LNCAP (cell line): ENCODE data around the gene CDC14C.

Experiments used
- CTCF ChIP-seq: fragments of 450-650 bp; IDR thresholded peaks from 2 replicates; pipeline ENCODE4 v1.5.1; 2017; ENCODE audit warnings: mild to moderate bottlenecking

The CDC14C gene

GRCh38 chr7:48955916-48956315 is 31.6 kb downstream of the CDC14C start:
- TF ChIP-seq CTCF = no peak

- no peak for TF ChIP-seq CTCF
Measured at GRCh38 chr7:48959676-48960075, 35.3 kb downstream of the CDC14C start.

DNA sequence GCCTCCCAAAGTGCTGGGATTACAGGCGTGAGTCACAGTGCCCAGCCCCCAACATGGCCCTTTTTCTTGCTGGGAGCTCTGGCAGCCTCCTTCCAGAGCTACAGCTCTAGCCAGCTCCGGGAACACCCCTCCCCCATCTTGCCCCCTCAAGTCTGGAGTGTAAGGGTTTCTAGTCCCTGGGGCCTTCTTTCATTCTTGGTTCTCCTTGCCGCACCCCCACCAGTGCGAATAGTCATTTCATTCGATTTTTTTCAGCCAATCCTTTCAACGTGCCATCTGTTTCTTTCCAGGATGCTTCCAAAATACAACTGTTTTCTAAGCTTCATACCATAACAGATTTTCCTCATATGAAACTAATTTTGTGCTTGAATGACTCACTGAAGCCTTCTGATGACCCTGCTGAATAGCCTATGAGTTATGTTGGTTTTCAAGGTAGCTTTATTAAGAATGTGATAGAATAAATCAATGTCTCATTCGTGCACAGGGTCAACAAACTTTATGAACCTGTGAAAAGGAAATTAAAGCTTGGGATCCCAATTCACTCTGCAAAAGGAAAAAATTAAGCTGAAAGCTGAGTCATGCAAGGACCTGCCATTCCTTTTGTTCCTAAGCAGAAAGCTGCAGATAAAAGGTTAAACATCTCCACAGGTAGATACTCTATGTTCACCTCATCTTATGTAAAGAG is 38.6 kb downstream of the CDC14C start:
- TF ChIP-seq CTCF = no peak

GRCh38 chr7:48964074-48964473 is 39.7 kb downstream of the CDC14C start:
- TF ChIP-seq CTCF = no peak

- no peak for TF ChIP-seq CTCF
Measured at GRCh38 chr7:48971173-48971572, 46.8 kb downstream of the CDC14C start.

DNA sequence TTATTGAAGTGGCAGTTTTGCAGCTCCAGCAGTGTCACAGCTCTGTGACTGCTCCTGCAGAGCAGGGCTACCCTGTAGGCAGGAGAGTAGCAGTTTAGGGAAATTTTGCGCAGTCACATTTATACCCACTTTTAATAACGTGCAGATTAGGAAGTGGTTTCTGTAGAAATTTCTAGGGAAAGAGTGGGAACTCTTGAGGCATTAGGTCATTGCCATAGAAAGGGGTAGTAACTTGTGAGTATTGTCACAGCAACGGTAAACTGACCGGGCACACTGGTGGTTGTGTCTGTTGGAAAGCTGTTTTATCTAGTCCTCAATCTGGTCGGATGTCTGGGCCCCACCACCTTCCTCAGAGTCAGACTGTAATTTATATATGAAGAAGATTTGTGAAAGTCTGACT is 51.9 kb downstream of the CDC14C start:
- TF ChIP-seq CTCF = no peak

DNA sequence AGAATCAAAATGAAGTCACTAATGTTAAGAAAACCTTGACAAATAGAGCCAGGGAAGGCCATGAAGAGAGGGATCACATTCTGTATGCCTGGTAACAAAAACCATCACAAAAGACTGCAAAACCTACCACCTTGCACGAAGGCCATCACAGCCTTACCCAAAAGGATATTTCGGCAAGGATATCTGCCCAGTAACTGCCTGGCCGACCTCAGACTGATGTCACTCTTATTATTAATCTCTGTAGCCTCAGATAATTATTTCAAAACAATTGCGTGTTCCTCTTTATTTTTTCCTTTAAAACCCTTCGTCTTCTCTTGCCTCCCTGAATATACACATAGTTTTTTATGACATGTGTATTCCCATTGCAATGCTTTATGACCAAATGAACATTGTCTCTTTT is 52.5 kb downstream of the CDC14C start:
- no peak for TF ChIP-seq CTCF
